HG03060 (cell line): Measurements from ENCODE around the gene HOXD11.
A peak's percentile ranks its signal among the peaks of the same experiment; 100 is the strongest.

Experiments used
- ATAC-seq: cut with Tn5 transposase; IDR thresholded peaks from one replicate; pipeline ENCODE4 v1.9.1; 2021; ENCODE audit warnings: low read depth, moderate number of reproducible peaks; ENCODE audit not compliant: unreplicated experiment

HOXD11 gene

GRCh38 chr2:176130147-176130956, 23.3 kb downstream of the HOXD11 start:
- ATAC-seq = no peak

GRCh38 chr2:176130957-176131847, 24.1 kb downstream of the HOXD11 start:
- no peak for ATAC-seq

- no peak for ATAC-seq
These were observed 24.7 kb downstream of the HOXD11 start for GRCh38 chr2:176131848-176132158.

- no peak for ATAC-seq
These were observed 25.4 kb downstream of the HOXD11 start for GRCh38 chr2:176132205-176133171.

- no peak for ATAC-seq
These were observed 26.3 kb downstream of the HOXD11 start for GRCh38 chr2:176133389-176133788.

GRCh38 chr2:176134035-176134434, 27.0 kb downstream of the HOXD11 start:
- ATAC-seq = no peak

- no peak for ATAC-seq
These were observed 28.0 kb downstream of the HOXD11 start for GRCh38 chr2:176135035-176135440.

- no peak for ATAC-seq
These were observed 29.5 kb downstream of the HOXD11 start for GRCh38 chr2:176136374-176137251.

GRCh38 chr2:176137252-176137580, 30.1 kb downstream of the HOXD11 start:
- no peak for ATAC-seq

GRCh38 chr2:176137906-176138305, 30.8 kb downstream of the HOXD11 start:
- ATAC-seq = no peak

GRCh38 chr2:176138526-176138922, 31.4 kb downstream of the HOXD11 start:
- ATAC-seq = no peak

- no peak for ATAC-seq
These were observed 32.0 kb downstream of the HOXD11 start for GRCh38 chr2:176138923-176139660.

- ATAC-seq = no peak
These were observed 32.8 kb downstream of the HOXD11 start for GRCh38 chr2:176139661-176140512.

GRCh38 chr2:176140513-176141317, 33.6 kb downstream of the HOXD11 start:
- ATAC-seq = peak; percentile 67

- no peak for ATAC-seq
These were observed 35.2 kb downstream of the HOXD11 start for GRCh38 chr2:176142281-176142680.

- ATAC-seq = no peak
These were observed 38.2 kb downstream of the HOXD11 start for GRCh38 chr2:176145085-176145969.
